ENCODE results near the gene RTN4RL1. TPM values are rescaled to one million over a fixed set of nuclear protein-coding genes. Genes with fewer than 3 reads are reported as not detected.
A peak's percentile ranks its signal among the peaks of the same experiment; 100 is the strongest.

The RTN4RL1 gene
- total RNA-seq, 1 experiment from 2014 or later = 0.80 TPM

- ChIA-PET CTCF (no interaction called here), POLR2A (no interaction called here)
- in situ Hi-C loops (cut with HindIII; ENCODE audit: low pct_unique_long_range_greater_than_20kb, low sequenced_read_pairs) = no loop called here
- Histone ChIP-seq H3K27ac (ENCODE audit: low read length) (no peak overlapping the region), H3K36me3 (ENCODE audit: control insufficient read depth, insufficient read depth, low read length) (no peaks in the 10 kb centered on the region), H3K4me1 (ENCODE audit: control insufficient read depth, insufficient read depth, low read length) (no peaks in the 10 kb centered on the region), H3K4me3 (ENCODE audit: low read depth in 2 of 2, low read length in 2 of 2) (no peak overlapping the region), H3K27me3 (ENCODE audit: control insufficient read depth, insufficient read depth, low read length) (no peaks in the 10 kb centered on the region), H3K9me3 (ENCODE audit: control insufficient read depth, insufficient read depth, low read depth, low read length) (no peaks in the 10 kb centered on the region)
- intact Hi-C loops (cut with micrococcal nuclease; ENCODE audit: unreplicated experiment) = no loop called here
- DNase-seq (ENCODE audit: low read depth, low spot score) (no peak), ATAC-seq (no peak)
- no peak for TF ChIP-seq POLR2AphosphoS5 (IDR thresholded peaks at IDR 0.05; ENCODE audit: low read depth, low read length)
- no peak for TF ChIP-seq CTCF (IDR thresholded peaks at IDR 0.05)
- TF ChIP-seq TCF7L2 (IDR thresholded peaks at IDR 0.05; ENCODE audit: low read depth, low read length) = no peak
- no peak for TF ChIP-seq REST (IDR thresholded peaks at IDR 0.05; ENCODE audit: insufficient read depth in 1 of 2, low read depth in 2 of 2, low read length in 1 of 2)
- BruUV-seq (replicated peaks) = no TSS peak
Observed at GRCh38 chr17:2056206-2057174, 31.4 kb upstream of the RTN4RL1 start.

GRCh38 chr17:2055292-2056205 is 30.4 kb upstream of the RTN4RL1 start:
- in situ Hi-C loops (cut with HindIII; ENCODE audit: low pct_unique_long_range_greater_than_20kb, low sequenced_read_pairs) = no loop called here
- Histone ChIP-seq H3K36me3 (ENCODE audit: control insufficient read depth, insufficient read depth, low read length) (no peaks in the 10 kb centered on the region), H3K27me3 (ENCODE audit: control insufficient read depth, insufficient read depth, low read length) (no peaks in the 10 kb centered on the region), H3K4me1 (ENCODE audit: control insufficient read depth, insufficient read depth, low read length) (no peaks in the 10 kb centered on the region), H3K9me3 (ENCODE audit: control insufficient read depth, insufficient read depth, low read depth, low read length) (no peaks in the 10 kb centered on the region), H3K27ac (ENCODE audit: low read length) (no peak overlapping the region), H3K4me3 (ENCODE audit: low read depth in 2 of 2, low read length in 2 of 2) (peak overlapping the region; percentile 46 to 62)
- DNase-seq (ENCODE audit: low read depth, low spot score) = no peak
- POLR2A ChIA-PET = interaction anchor here (0.7 to 1.0 kb wide), 2 partner anchors 190 to 193 kb away, joined by 3 to 4 read pairs; no protein-coding TSS in a partner anchor
- ATAC-seq = no peak; the same call in 1 of the 2 replicates
- no peak for TF ChIP-seq SIN3A (IDR thresholded peaks at IDR 0.05; ENCODE audit: borderline replicate concordance, insufficient read depth, low read depth, low read length)
- no peak for TF ChIP-seq CTCF (IDR thresholded peaks at IDR 0.05)
- TF ChIP-seq REST (IDR thresholded peaks at IDR 0.05; ENCODE audit: insufficient read depth in 1 of 2, low read depth in 2 of 2, low read length in 1 of 2) = no peak
- TF ChIP-seq TCF7L2 (IDR thresholded peaks at IDR 0.05; ENCODE audit: low read depth, low read length) = no peak
- no peak for TF ChIP-seq POLR2AphosphoS5 (IDR thresholded peaks at IDR 0.05; ENCODE audit: low read depth, low read length)
- BruUV-seq (replicated peaks) = no TSS peak
- intact Hi-C loops (cut with micrococcal nuclease; ENCODE audit: unreplicated experiment) = loop anchor here (2.0 kb wide), 1 partner anchor 189 kb away; no protein-coding TSS in a partner anchor
- CTCF ChIA-PET = interaction anchor here (0.6 to 1.9 kb wide), 4 partner anchors 78 to 297 kb away, joined by 4 to 17 read pairs (median 5); no protein-coding TSS in a partner anchor

All from Panc1 (cell line).